ENCODE data around the gene SPAG9.

SPAG9 gene

GRCh38 chr17:51166198-51166986 lies 45.7 kb upstream of the SPAG9 start, which contains the start of gene NME2:
Gene NME2 (plus strand): TSS chr17:51166411. CDS start chr17:51166831, 420 bp downstream.
- ATAC-seq (ENCODE audit: low read depth) = peak; percentile 88
- H3K27me3 ChIP-seq (ENCODE audit: insufficient read depth, poor library complexity, severe bottlenecking) = no peaks in the 10 kb centered on the region
- H3K4me3 ChIP-seq (ENCODE audit: severe bottlenecking) = peak within 1 kb of the TSS; percentile 84
- no peaks in the 10 kb centered on the region for H3K9me3 ChIP-seq (ENCODE audit: severe bottlenecking)
- TF ChIP-seq, protein P1, sequence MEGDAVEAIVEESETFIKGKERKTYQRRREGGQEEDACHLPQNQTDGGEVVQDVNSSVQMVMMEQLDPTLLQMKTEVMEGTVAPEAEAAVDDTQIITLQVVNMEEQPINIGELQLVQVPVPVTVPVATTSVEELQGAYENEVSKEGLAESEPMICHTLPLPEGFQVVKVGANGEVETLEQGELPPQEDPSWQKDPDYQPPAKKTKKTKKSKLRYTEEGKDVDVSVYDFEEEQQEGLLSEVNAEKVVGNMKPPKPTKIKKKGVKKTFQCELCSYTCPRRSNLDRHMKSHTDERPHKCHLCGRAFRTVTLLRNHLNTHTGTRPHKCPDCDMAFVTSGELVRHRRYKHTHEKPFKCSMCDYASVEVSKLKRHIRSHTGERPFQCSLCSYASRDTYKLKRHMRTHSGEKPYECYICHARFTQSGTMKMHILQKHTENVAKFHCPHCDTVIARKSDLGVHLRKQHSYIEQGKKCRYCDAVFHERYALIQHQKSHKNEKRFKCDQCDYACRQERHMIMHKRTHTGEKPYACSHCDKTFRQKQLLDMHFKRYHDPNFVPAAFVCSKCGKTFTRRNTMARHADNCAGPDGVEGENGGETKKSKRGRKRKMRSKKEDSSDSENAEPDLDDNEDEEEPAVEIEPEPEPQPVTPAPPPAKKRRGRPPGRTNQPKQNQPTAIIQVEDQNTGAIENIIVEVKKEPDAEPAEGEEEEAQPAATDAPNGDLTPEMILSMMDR (IDR thresholded peaks at IDR 0.05; ENCODE audit: poor library complexity, severe bottlenecking) = no peak
- DNase-seq (ENCODE audit: low spot score) = peak; percentile 92
- peak within 1 kb of the TSS; percentile 77 for H3K27ac ChIP-seq (ENCODE audit: poor library complexity, severe bottlenecking)
- peaks cover 62% of the 10 kb centered on the region for H3K36me3 ChIP-seq (ENCODE audit: low read depth)
- no peaks in the 10 kb centered on the region for H3K4me1 ChIP-seq (ENCODE audit: insufficient read depth, poor library complexity, severe bottlenecking)

- H3K27me3 ChIP-seq (ENCODE audit: insufficient read depth, poor library complexity, severe bottlenecking) = no peaks in the 10 kb centered on the region
- ATAC-seq (ENCODE audit: low read depth) (peak; percentile 43), DNase-seq (ENCODE audit: low spot score) (peak; percentile 64)
- H3K4me1 ChIP-seq (ENCODE audit: insufficient read depth, poor library complexity, severe bottlenecking) = no peaks in the 10 kb centered on the region
- H3K36me3 ChIP-seq (ENCODE audit: low read depth) = peaks cover 62% of the 10 kb centered on the region
- TF ChIP-seq, protein P1 (IDR thresholded peaks at IDR 0.05; ENCODE audit: poor library complexity, severe bottlenecking) = no peak
- no peaks in the 10 kb centered on the region for H3K9me3 ChIP-seq (ENCODE audit: severe bottlenecking)
- peak overlapping the region; percentile 77 for H3K27ac ChIP-seq (ENCODE audit: poor library complexity, severe bottlenecking)
- H3K4me3 ChIP-seq (ENCODE audit: severe bottlenecking) = peak overlapping the region; percentile 84
These were observed 45.1 kb upstream of the SPAG9 start for GRCh38 chr17:51165680-51166197.

GRCh38 chr17:51164911-51165679 lies 44.4 kb upstream of the SPAG9 start:
- H3K27ac ChIP-seq (ENCODE audit: poor library complexity, severe bottlenecking) = peak overlapping the region; percentile 77
- no peak for DNase-seq (ENCODE audit: low spot score)
- peaks cover 62% of the 10 kb centered on the region for H3K36me3 ChIP-seq (ENCODE audit: low read depth)
- TF ChIP-seq, protein P1 (IDR thresholded peaks at IDR 0.05; ENCODE audit: poor library complexity, severe bottlenecking) = no peak
- no peaks in the 10 kb centered on the region for H3K27me3 ChIP-seq (ENCODE audit: insufficient read depth, poor library complexity, severe bottlenecking)
- H3K9me3 ChIP-seq (ENCODE audit: severe bottlenecking) = no peaks in the 10 kb centered on the region
- H3K4me1 ChIP-seq (ENCODE audit: insufficient read depth, poor library complexity, severe bottlenecking) = no peaks in the 10 kb centered on the region
- ATAC-seq (ENCODE audit: low read depth) = no peak
- H3K4me3 ChIP-seq (ENCODE audit: severe bottlenecking) = peak overlapping the region; percentile 84

GRCh38 chr17:51161541-51161940 lies 40.9 kb upstream of the SPAG9 start:
- no peak for DNase-seq (ENCODE audit: low spot score)
- H3K27me3 ChIP-seq (ENCODE audit: insufficient read depth, poor library complexity, severe bottlenecking) = no peaks in the 10 kb centered on the region
- ATAC-seq (ENCODE audit: low read depth) = no peak
- TF ChIP-seq, protein P1 (IDR thresholded peaks at IDR 0.05; ENCODE audit: poor library complexity, severe bottlenecking) = no peak
- peaks cover 63% of the 10 kb centered on the region for H3K36me3 ChIP-seq (ENCODE audit: low read depth)
- H3K4me3 ChIP-seq (ENCODE audit: severe bottlenecking) = no peak overlapping the region
- no peaks in the 10 kb centered on the region for H3K4me1 ChIP-seq (ENCODE audit: insufficient read depth, poor library complexity, severe bottlenecking)
- H3K27ac ChIP-seq (ENCODE audit: poor library complexity, severe bottlenecking) = no peak overlapping the region
- H3K9me3 ChIP-seq (ENCODE audit: severe bottlenecking) = no peaks in the 10 kb centered on the region
